HG03575 (cell line): ENCODE results near the gene SH3TC1.

ENCODE experiments used
- ATAC-seq: cut with Tn5 transposase; IDR thresholded peaks from one replicate; pipeline ENCODE4 v1.9.1; 2021; ENCODE audit not compliant: unreplicated experiment, insufficient number of reproducible peaks, low FRiP score; ENCODE audit errors: extremely low read depth

Gene SH3TC1

DNA sequence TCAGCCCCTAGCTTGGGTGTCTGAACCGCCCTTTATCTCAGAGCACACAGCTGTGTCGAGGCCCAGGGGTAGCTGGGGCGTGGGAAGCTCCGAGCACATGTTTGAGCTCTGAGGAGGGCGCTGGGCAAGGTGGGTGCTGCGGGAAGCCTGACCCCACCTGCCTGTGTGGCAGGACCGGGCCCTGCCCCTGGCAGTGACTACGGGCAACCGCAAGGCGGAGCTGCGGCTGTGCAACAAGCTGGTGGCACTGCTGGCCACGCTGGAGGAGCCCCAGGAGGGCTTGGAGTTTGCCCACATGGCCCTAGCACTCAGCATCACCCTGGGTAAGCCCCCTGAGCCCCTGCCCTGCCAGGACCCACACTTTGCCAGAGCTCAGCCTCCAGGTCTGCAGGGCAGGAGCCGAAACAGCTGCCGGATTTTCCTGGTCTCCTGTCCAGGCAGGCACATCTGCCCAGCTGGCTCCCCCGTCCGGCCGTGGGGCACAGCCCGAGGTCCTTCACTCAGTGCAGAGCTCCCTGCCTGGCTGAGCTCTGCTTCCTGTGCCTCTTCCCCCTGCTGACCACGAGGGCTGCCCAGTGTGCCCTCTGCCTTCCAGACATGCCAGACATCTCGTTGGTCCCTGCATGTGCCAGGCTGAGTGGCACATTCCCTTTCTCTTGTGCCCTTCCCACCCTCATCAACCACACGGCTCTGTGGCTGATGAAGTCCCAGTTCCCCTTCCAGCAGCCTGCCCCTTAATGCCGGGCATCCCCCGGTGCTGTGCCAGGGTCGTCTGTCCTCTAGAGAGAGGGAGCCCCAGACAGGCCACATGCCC, 37.2 kb downstream of the SH3TC1 start:
- no peak for ATAC-seq

- ATAC-seq: no peak
Observed at GRCh38 chr4:8236920-8237195, 37.8 kb downstream of the SH3TC1 start.

- no peak for ATAC-seq
Observed at GRCh38 chr4:8237256-8237989, 38.3 kb downstream of the SH3TC1 start.

DNA sequence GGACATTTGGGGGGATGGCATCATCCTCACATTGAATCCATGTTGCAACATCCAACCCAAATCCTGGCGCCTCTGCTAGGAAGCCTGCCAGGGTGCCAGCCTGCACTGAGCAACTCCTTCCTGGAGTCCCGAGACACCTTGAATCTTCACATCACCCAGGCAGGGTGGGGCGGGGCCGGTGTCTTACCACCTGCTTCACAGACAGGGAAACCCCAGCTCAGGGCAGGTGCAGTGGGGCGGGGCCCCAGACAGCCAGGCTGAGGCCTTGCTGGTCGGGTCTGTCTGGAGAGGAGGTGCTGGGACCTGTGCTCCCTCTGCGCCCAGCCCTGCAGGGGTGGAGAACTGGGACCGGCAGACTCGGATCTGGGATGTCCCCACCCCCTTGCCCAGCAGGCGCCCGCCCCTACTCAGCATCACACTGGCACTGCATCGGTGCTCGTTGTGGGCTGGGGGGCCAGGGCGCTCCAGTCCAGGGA, 39.0 kb downstream of the SH3TC1 start:
- no peak for ATAC-seq

- no peak for ATAC-seq
Observed at GRCh38 chr4:8238515-8239053, 39.5 kb downstream of the SH3TC1 start.

DNA sequence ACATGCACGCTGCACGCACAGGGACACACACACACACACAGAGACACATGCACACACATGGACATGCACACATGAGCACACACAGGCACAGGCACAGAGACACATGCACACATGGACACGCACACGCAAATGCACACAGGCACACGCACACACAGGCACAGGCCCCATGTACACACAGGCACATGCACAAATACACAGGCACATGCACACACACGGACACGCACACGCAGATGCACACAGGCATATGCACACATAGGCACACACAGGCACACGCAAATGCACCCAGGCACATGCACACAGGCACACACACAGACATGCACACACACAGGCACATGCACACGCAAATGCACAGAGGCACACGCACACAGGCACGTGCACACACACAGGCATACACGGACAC, 40.1 kb downstream of the SH3TC1 start:
- ATAC-seq: no peak

DNA sequence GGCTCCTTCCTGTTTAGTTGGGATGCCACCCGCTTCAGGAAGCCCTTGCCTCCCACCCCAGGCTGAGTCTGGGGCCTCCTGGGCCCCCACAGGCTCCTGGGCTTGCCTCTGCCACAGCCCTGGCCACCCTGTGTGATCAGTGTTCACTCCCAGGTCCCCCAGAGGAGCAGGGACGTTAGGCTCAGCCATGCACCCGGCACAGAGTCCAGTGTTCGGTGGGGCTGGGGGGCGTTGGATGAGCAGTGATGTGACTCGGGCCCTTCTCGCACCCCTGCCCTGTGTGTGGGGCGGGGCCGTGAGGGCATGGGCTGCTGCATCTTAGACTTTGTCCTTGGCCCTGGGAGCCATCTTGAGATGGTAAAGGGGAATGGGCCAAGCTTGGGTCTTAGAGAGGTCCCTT, 40.6 kb downstream of the SH3TC1 start:
- no peak for ATAC-seq

GRCh38 chr4:8240211-8241041, 41.3 kb downstream of the SH3TC1 start:
- no peak for ATAC-seq

DNA sequence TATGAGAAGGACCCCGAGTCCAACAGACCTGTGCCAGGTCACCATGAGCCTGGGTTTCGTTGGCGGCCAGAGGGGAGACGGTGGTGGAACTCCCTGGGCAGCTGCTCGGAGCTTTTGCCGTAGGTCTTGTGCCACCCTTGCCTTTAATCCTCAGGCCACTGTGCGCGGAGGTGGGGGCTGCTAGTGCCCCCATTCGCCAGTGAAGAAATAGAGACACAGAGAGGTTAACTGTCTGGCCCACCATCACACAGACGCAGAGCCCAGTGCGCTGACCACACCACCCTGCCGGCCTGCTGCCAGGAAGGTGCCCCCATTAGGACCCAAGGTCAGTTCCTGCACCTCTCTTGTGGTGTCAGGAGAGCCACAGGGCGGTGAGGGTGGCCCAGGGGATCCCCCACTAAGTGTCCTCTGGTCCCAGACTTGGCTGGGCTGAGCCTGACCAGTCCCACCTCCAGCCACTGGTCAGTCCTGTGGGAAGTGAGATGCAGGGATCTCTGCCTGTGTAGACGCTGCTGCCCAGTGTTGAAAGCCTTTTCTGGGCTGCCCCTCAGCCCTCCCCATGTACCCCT, 42.2 kb downstream of the SH3TC1 start:
- no peak for ATAC-seq

DNA sequence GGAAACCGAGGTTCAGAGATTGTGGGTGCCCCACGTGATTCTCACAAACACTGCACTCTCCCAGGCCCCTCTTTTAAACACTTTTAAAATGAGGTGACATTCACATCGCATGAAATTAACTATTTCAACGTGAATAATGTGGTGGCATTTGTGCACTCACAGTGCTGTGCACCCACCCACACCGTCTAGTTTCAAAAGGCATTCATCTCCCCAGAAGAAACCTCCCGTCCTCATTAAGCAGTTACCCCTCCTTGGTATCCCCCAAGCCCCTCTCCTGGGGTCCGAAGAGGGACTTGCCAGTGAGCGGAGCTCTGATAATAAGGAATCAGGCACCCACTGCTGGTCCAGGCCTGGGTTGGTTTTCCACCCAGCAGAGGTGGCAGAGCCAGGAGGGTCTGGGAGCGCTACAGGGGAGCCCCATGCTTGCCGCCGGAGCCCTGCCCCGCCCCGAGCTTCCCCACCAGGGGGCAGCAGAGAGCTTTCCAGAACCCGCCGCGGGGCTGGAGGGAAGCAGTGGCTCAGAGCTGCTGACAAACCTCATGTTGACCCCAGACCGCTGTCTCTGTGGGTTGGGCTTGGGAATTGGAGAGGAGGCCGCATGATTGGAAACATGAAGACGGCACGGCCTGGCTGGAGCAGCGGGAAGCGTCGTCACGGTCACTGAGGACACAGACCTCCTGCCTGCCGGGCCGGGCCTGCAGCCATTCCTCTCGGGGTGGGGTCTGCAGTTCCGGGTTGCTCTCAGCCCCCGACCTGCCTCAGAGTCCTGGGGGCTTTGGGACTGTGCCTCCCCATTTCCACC, 43.0 kb downstream of the SH3TC1 start:
- ATAC-seq: no peak

DNA sequence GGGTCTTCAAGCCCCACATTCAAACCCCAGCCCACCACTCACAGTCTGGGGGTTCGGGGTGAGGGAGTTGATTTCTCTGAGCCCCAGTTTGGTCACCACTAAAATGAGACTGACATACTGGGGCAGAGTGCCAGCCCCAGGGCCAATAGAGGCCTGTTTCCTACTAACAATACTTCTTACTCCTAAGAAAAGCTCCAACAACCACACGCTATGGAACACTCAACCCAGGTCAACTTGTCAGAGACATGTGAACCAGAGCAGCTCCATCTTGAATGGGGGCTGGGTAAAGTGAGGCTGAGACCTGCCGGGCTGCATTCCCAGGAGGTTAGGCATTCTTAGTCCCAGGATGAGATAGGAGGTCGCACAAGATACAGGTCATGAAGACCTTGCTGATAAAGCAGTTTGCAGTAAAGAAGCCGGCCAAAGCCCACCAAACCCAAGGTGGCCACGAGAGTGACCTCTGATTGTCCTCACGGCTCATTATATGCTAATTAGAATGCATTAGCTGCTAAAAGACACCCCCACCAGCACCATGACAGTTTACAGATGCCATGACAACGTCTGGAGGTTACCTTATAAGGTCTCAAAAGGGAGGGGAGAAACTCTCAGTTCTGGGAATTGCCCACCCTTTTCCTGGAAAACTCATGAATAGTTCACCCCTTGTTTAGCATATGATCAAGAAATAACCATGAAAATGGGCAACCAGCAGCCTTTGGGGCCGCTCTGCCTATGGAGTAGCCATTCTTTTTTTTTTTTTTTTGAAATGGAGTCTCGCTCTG, 43.9 kb downstream of the SH3TC1 start:
- no peak for ATAC-seq

DNA sequence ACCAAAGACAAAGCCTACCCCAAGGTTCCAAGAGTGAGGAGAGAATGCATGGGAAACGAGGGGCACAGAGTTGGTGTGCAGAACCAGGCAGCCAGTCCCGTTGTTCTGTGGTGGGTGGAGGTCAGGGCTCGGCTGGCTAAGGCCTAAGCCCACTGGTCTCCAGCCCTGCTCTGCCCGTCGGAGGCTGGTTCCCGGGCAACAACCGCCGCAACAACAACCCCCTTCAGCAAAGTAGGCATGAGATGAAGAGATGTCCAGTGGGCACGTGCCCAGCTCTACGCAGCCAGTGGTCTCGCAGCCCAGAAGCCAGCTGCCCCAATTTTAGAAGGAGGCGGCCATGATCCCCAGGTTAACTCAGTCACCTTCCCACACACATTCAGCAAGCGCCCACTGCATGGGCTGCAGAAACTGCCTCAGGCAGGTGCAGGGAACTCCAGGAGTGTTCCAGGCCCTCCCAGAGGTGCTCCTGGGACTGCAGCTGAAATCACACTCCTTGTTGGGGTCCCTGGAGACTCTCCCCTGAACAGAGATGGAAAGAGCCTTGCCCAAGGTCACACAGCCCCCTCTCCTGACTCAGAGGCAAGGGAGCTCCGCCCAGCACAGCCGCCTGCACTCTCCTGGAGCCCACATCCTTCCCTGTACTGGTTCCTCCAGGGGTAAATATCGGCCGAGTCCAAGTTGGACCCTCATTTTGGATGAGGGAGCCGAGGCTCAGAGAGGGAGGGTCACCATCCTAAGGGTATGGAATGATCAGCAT, 45.1 kb downstream of the SH3TC1 start:
- ATAC-seq: no peak

- no peak for ATAC-seq
Observed at GRCh38 chr4:8244931-8245460, 45.9 kb downstream of the SH3TC1 start.

GRCh38 chr4:8245884-8246833, 47.1 kb downstream of the SH3TC1 start:
- no peak for ATAC-seq

GRCh38 chr4:8247047-8247930, 48.2 kb downstream of the SH3TC1 start:
- no peak for ATAC-seq
